ENCODE data around the gene MDM4.

MDM4 gene

DNA sequence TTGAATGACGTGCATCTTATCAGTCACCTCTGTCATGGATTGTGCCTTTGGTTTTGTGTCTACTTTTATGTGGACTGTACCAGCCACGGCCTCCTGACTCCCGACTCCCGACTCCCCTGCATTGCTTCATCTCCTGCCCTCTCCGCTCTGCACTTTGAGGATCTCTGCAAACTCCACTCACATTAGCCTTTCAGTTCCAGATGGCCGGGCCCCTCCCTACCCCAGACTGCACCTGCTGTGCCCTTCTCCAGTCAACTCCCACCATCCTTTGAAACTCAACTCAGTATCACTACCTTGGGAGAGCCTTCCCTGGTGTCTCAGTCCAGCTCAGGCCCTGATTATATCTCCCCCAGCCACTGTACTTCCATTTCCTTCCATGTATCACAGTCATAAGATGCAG is 71.4 kb downstream of the MDM4 start:
- Histone ChIP-seq H3K27ac (ENCODE audit: low read depth, low read length) (no peak overlapping the region), H3K9ac (ENCODE audit: low read depth in 1 of 2, low read length in 2 of 2) (no peak overlapping the region), H3K4me1 (ENCODE audit: control insufficient read depth in 1 of 2, insufficient read depth in 2 of 2, low read length in 2 of 2) (no peaks in the 10 kb centered on the region), H3K36me3 (ENCODE audit: control insufficient read depth in 1 of 2, insufficient read depth in 2 of 2, low read length in 2 of 2) (no peaks in the 10 kb centered on the region), H3K27me3 (ENCODE audit: control insufficient read depth in 1 of 2, insufficient read depth in 2 of 2, low read length in 2 of 2) (no peaks in the 10 kb centered on the region), H3K4me3 (ENCODE audit: low read depth in 1 of 2, low read length in 2 of 2) (no peak overlapping the region), H3K9me3 (ENCODE audit: control insufficient read depth in 1 of 2, low read length in 2 of 2) (no peaks in the 10 kb centered on the region)

DNA sequence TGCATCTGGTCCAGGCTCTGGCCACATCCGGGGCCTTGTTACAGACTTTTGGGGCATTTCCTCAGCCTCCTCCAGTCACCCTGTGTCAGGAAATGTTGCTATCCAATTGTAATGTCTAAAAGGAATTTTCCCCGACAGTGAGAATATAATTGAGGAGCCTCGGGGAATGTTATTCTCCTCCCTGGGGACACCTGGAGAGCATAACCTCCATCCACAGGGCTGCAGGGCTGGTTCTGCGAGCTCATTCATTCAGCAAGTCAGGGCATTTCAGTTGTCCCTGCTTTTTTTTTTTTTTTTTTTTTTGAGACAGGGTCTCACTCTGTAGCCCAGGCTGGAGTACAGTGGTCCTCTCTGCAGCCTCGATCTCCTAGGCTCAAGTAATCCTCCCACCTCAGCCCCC is 72.6 kb downstream of the MDM4 start:
- H3K4me1 ChIP-seq (ENCODE audit: control insufficient read depth in 1 of 2, insufficient read depth in 2 of 2, low read length in 2 of 2), result no peaks in the 10 kb centered on the region
- no peak overlapping the region for H3K9ac ChIP-seq (ENCODE audit: low read depth in 1 of 2, low read length in 2 of 2)
- H3K27me3 ChIP-seq (ENCODE audit: control insufficient read depth in 1 of 2, insufficient read depth in 2 of 2, low read length in 2 of 2), result no peaks in the 10 kb centered on the region
- no peak overlapping the region for H3K27ac ChIP-seq (ENCODE audit: low read depth, low read length)
- H3K9me3 ChIP-seq (ENCODE audit: control insufficient read depth in 1 of 2, low read length in 2 of 2), result no peaks in the 10 kb centered on the region
- H3K36me3 ChIP-seq (ENCODE audit: control insufficient read depth in 1 of 2, insufficient read depth in 2 of 2, low read length in 2 of 2), result no peaks in the 10 kb centered on the region
- H3K4me3 ChIP-seq (ENCODE audit: low read depth in 1 of 2, low read length in 2 of 2), result no peak overlapping the region

DNA sequence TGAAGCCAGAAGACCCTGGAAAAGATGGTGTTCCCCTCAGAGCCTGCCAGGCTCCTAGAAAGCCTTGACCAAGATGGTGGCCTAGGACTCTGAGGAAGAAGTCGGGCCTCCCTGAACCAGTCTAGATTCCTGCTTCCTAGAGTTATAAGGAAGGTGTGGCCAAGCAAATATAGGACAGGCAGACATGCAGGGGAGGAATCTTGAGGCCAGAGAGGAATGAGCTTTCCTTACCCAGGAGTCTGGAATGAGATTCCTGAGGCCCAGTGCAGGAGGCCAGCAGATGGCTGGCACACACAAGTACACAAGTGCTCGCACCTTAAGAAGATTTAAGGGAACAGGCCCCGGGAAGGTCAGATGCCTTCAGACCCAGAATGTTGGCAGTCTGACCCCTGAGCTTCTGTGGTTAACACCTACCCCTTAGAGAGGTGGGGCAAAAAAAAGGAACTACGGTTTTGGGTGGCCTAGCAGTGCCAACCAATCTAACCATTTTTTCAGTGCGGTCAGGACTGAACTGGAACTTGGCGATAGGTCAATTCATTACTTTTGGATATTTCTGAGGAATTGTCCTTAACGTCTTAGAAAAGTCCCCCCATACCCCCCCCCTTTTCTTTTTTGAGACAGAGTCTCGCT is 73.3 kb downstream of the MDM4 start:
- Histone ChIP-seq H3K27me3 (ENCODE audit: control insufficient read depth in 1 of 2, insufficient read depth in 2 of 2, low read length in 2 of 2) (no peaks in the 10 kb centered on the region), H3K4me3 (ENCODE audit: low read depth in 1 of 2, low read length in 2 of 2) (no peak overlapping the region), H3K9me3 (ENCODE audit: control insufficient read depth in 1 of 2, low read length in 2 of 2) (no peaks in the 10 kb centered on the region), H3K4me1 (ENCODE audit: control insufficient read depth in 1 of 2, insufficient read depth in 2 of 2, low read length in 2 of 2) (no peaks in the 10 kb centered on the region), H3K9ac (ENCODE audit: low read depth in 1 of 2, low read length in 2 of 2) (no peak overlapping the region), H3K27ac (ENCODE audit: low read depth, low read length) (no peak overlapping the region), H3K36me3 (ENCODE audit: control insufficient read depth in 1 of 2, insufficient read depth in 2 of 2, low read length in 2 of 2) (no peaks in the 10 kb centered on the region)

DNA sequence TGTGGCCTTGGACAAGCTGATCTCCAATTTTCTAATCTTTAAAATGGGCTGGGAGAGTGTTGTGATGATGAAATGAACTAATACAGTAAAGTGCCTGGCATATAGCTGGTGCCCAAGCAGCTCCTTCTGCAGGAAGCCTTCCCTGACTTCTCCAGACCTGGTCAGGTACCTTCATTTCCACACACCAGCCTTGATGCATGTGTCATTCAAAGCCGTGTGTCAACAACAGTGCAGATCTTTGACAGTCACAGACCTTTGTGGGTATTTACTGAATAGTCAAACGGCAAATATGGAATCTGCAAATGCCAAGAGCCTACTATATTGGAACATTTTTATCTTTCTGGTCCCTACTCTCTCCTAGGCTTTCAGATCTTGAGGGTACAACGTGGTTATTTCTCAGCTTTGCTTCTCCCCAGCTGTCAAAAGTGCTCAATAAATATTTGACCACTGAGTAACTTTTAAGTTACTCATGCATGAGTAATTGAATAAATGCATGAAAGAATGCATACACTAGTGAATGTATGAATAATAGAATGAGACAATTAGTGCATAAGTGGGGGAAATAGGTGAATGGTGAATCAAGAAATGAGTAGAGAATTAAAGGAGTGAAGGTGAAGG is 75.4 kb downstream of the MDM4 start:
- Histone ChIP-seq H3K9me3 (ENCODE audit: control insufficient read depth in 1 of 2, low read length in 2 of 2) (no peaks in the 10 kb centered on the region), H3K27me3 (ENCODE audit: control insufficient read depth in 1 of 2, insufficient read depth in 2 of 2, low read length in 2 of 2) (no peaks in the 10 kb centered on the region), H3K27ac (ENCODE audit: low read depth, low read length) (no peak overlapping the region), H3K36me3 (ENCODE audit: control insufficient read depth in 1 of 2, insufficient read depth in 2 of 2, low read length in 2 of 2) (no peaks in the 10 kb centered on the region), H3K9ac (ENCODE audit: low read depth in 1 of 2, low read length in 2 of 2) (no peak overlapping the region), H3K4me3 (ENCODE audit: low read depth in 1 of 2, low read length in 2 of 2) (no peak overlapping the region), H3K4me1 (ENCODE audit: control insufficient read depth in 1 of 2, insufficient read depth in 2 of 2, low read length in 2 of 2) (no peaks in the 10 kb centered on the region)

DNA sequence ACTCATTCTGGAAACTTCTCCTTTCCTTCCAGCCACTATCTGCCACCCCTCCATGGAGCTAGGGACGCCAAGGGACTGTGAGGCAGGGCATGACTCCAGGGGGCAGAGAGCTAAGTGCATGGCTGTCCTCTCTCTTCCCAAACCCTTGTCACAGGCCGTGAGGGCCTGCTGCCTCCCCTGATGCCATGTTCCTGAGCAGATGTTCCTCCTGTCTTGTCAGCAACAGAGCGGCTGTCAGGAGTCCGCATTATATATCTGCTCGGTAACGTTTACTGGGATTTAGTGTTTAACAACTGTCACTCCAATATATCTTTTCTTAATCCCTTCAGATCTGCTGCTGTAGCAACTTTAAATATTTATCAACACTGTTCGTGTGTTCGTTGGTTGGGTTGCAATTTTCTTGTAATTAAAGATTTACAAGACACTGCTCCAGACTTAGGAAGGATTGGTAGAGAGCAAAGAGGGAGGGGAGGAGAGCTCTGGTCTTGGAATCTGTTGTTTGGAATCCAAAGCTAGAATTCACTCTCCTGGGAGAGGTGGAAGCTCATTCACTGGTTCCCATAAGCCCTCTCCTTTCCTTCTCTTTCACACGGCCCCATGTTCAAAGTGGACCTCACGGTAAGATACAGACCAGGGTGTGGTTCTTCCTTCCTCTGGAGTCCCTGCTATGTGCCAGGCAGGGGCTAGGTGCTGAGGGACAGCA is 76.2 kb downstream of the MDM4 start:
- Histone ChIP-seq H3K4me1 (ENCODE audit: control insufficient read depth in 1 of 2, insufficient read depth in 2 of 2, low read length in 2 of 2) (no peaks in the 10 kb centered on the region), H3K36me3 (ENCODE audit: control insufficient read depth in 1 of 2, insufficient read depth in 2 of 2, low read length in 2 of 2) (no peaks in the 10 kb centered on the region), H3K4me3 (ENCODE audit: low read depth in 1 of 2, low read length in 2 of 2) (no peak overlapping the region), H3K9ac (ENCODE audit: low read depth in 1 of 2, low read length in 2 of 2) (no peak overlapping the region), H3K27me3 (ENCODE audit: control insufficient read depth in 1 of 2, insufficient read depth in 2 of 2, low read length in 2 of 2) (no peaks in the 10 kb centered on the region), H3K27ac (ENCODE audit: low read depth, low read length) (no peak overlapping the region), H3K9me3 (ENCODE audit: control insufficient read depth in 1 of 2, low read length in 2 of 2) (no peaks in the 10 kb centered on the region)

DNA sequence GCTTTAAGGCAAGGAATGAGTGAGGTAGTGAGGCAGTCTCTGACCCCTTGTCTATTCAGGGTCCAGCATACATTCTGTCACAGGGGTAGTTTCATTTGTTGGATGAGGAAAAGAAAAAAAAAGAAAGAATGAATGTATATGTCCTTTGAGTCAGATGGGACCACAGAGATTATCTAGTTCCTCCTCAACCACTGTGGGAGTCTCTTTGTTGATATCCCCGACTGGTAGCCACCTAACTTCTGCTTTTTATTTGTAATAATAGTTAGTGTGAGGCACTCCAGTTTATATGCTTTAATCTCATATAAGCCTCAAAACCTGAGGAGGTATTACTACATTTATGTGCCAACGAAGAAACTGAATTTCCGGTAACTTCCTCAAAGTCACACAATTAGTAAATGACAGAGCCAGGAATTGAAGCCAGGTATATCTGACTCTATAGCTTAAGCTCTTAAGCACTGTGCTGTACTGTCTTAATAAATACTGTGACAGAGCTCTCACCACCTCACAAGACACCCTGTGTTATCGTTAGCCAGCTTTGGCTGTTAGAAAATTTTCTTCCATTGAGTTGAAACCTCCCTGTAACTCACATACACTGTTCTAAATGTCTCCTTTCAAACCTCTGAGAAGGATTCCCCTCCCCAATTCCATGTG is 82.2 kb downstream of the MDM4 start:
- Histone ChIP-seq H3K27me3 (ENCODE audit: control insufficient read depth in 1 of 2, insufficient read depth in 2 of 2, low read length in 2 of 2) (no peaks in the 10 kb centered on the region), H3K4me1 (ENCODE audit: control insufficient read depth in 1 of 2, insufficient read depth in 2 of 2, low read length in 2 of 2) (no peaks in the 10 kb centered on the region), H3K9ac (ENCODE audit: low read depth in 1 of 2, low read length in 2 of 2) (no peak overlapping the region), H3K27ac (ENCODE audit: low read depth, low read length) (no peak overlapping the region), H3K36me3 (ENCODE audit: control insufficient read depth in 1 of 2, insufficient read depth in 2 of 2, low read length in 2 of 2) (no peaks in the 10 kb centered on the region), H3K9me3 (ENCODE audit: control insufficient read depth in 1 of 2, low read length in 2 of 2) (no peaks in the 10 kb centered on the region), H3K4me3 (ENCODE audit: low read depth in 1 of 2, low read length in 2 of 2) (no peak overlapping the region)

DNA sequence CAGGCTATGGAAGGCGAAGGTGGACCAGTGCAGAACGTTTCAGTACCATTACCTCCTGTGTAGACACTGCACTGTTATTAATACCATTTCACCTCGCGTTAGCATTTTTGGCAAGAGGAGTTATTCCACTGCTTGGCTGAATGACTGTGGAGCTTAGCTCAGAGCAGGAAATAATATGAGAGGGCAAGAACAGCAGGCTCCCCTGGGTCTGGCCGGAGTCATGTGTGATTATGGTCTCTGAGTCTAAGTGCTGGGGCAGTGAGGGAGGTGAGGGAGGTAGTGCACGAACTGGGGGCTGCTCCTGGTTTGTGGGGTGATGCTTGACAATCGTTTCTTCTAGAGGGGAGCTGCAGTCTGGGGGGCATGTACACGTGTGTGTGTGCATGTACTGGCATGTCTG is 82.9 kb downstream of the MDM4 start:
- Histone ChIP-seq H3K4me1 (ENCODE audit: control insufficient read depth in 1 of 2, insufficient read depth in 2 of 2, low read length in 2 of 2) (no peaks in the 10 kb centered on the region), H3K9me3 (ENCODE audit: control insufficient read depth in 1 of 2, low read length in 2 of 2) (no peaks in the 10 kb centered on the region), H3K27me3 (ENCODE audit: control insufficient read depth in 1 of 2, insufficient read depth in 2 of 2, low read length in 2 of 2) (no peaks in the 10 kb centered on the region), H3K4me3 (ENCODE audit: low read depth in 1 of 2, low read length in 2 of 2) (no peak overlapping the region), H3K9ac (ENCODE audit: low read depth in 1 of 2, low read length in 2 of 2) (no peak overlapping the region), H3K36me3 (ENCODE audit: control insufficient read depth in 1 of 2, insufficient read depth in 2 of 2, low read length in 2 of 2) (no peaks in the 10 kb centered on the region), H3K27ac (ENCODE audit: low read depth, low read length) (no peak overlapping the region)

DNA sequence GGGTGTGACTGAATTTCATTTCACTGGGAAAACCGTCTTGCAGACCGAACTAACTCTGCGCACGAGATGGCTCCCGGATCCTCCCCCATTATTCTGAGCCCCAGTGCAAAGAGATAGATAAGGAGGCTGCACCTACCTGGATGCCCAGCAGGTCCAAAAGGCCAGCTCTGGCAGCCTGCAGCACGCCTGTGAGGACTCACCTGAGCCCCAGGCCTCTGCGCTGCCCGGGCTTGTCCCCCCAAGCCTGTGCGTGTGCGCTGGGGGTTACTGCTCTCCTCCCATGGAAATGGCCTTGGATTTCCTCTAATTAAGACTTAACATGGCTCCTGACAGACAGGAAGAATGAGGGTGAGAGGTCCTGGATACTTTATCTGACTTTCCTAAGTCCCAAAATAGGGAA is 83.4 kb downstream of the MDM4 start:
- H3K27ac ChIP-seq (ENCODE audit: low read depth, low read length), result no peak overlapping the region
- no peaks in the 10 kb centered on the region for H3K4me1 ChIP-seq (ENCODE audit: control insufficient read depth in 1 of 2, insufficient read depth in 2 of 2, low read length in 2 of 2)
- no peaks in the 10 kb centered on the region for H3K9me3 ChIP-seq (ENCODE audit: control insufficient read depth in 1 of 2, low read length in 2 of 2)
- H3K27me3 ChIP-seq (ENCODE audit: control insufficient read depth in 1 of 2, insufficient read depth in 2 of 2, low read length in 2 of 2), result no peaks in the 10 kb centered on the region
- H3K9ac ChIP-seq (ENCODE audit: low read depth in 1 of 2, low read length in 2 of 2), result no peak overlapping the region
- H3K36me3 ChIP-seq (ENCODE audit: control insufficient read depth in 1 of 2, insufficient read depth in 2 of 2, low read length in 2 of 2), result no peaks in the 10 kb centered on the region
- no peak overlapping the region for H3K4me3 ChIP-seq (ENCODE audit: low read depth in 1 of 2, low read length in 2 of 2)

DNA sequence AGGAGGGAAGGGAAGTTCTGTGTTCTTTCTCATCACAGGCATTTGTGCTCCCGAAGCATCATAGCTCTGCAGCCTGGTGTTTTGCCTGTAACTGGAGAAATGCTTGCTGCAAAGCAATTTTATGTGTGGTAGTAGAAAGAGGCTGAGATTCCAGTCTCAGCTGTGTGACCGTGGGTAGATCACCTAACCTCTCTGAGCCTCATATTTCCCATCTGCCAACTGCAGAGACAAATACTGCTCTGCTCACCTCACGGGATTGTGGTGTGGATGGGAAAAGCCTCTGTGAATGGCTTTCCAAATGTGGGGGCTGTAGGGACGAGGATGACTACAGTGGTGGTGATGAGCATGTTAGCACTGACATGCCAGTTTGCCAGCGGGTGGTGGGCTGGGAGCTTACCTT is 84.0 kb downstream of the MDM4 start:
- H3K9ac ChIP-seq (ENCODE audit: low read depth in 1 of 2, low read length in 2 of 2), result no peak overlapping the region
- no peaks in the 10 kb centered on the region for H3K27me3 ChIP-seq (ENCODE audit: control insufficient read depth in 1 of 2, insufficient read depth in 2 of 2, low read length in 2 of 2)
- H3K9me3 ChIP-seq (ENCODE audit: control insufficient read depth in 1 of 2, low read length in 2 of 2), result no peaks in the 10 kb centered on the region
- H3K4me3 ChIP-seq (ENCODE audit: low read depth in 1 of 2, low read length in 2 of 2), result no peak overlapping the region
- H3K36me3 ChIP-seq (ENCODE audit: control insufficient read depth in 1 of 2, insufficient read depth in 2 of 2, low read length in 2 of 2), result no peaks in the 10 kb centered on the region
- no peak overlapping the region for H3K27ac ChIP-seq (ENCODE audit: low read depth, low read length)
- H3K4me1 ChIP-seq (ENCODE audit: control insufficient read depth in 1 of 2, insufficient read depth in 2 of 2, low read length in 2 of 2), result no peaks in the 10 kb centered on the region

DNA sequence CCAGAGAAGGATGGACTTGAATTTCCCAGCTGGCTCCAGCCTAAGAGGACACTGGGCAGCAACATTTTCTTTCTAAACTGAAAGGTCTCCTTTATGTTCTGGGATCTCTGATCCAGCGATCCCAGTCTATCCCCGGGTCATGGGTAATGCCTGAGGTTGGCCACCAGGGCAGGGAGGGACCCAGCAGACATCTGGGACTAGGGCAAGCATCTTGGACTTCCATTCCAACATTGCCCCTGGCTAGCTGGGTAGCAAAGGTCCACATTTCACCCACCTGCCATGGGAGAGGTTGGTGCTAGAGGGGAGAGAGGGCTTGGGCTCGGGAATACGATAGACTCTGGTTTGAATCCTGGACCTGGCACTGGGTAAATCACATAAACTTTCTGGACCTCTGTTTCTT is 84.8 kb downstream of the MDM4 start:
- H3K36me3 ChIP-seq (ENCODE audit: control insufficient read depth in 1 of 2, insufficient read depth in 2 of 2, low read length in 2 of 2), result no peaks in the 10 kb centered on the region
- peaks cover 0 to 5% of the 10 kb centered on the region in 2 donors for H3K27me3 ChIP-seq (ENCODE audit: control insufficient read depth in 1 of 2, insufficient read depth in 2 of 2, low read length in 2 of 2)
- H3K4me1 ChIP-seq (ENCODE audit: control insufficient read depth in 1 of 2, insufficient read depth in 2 of 2, low read length in 2 of 2), result no peaks in the 10 kb centered on the region
- H3K9ac ChIP-seq (ENCODE audit: low read depth in 1 of 2, low read length in 2 of 2), result no peak overlapping the region
- no peak overlapping the region for H3K4me3 ChIP-seq (ENCODE audit: low read depth in 1 of 2, low read length in 2 of 2)
- H3K27ac ChIP-seq (ENCODE audit: low read depth, low read length), result no peak overlapping the region
- H3K9me3 ChIP-seq (ENCODE audit: control insufficient read depth in 1 of 2, low read length in 2 of 2), result no peaks in the 10 kb centered on the region

Data from duodenal mucosa (tissue), 2 donors.